ENCODE data around the gene CLCF1. TPM values are rescaled to one million over a fixed set of nuclear protein-coding genes. Genes with fewer than 3 reads are reported as not detected.
A peak's percentile ranks its signal among the peaks of the same experiment; 100 is the strongest.

CLCF1 gene
- total and polyA plus RNA-seq, 10 of the 15 experiments (the other 5 are each of a cell fraction or from before 2014, with no cell fraction given) = 0.16 to 2.1 (median 0.63) TPM; not detected in 1

- TF ChIP-seq PKNOX1 (IDR thresholded peaks at IDR 0.05) = peak; percentile 85
Observed at GRCh38 chr11:67347964-67348749, 25.2 kb downstream of the CLCF1 start (continued).

- peak; percentile 72 for ATAC-seq
- BruUV-seq (replicated peaks) = no TSS peak
- Histone ChIP-seq H2AFZ (ENCODE audit: control insufficient read depth, low read depth, low read length) (peak overlapping the region; percentile 56), H3K27me3 (replicated peaks in 1 of 2; ENCODE audit: control insufficient read depth in 2 of 2, insufficient read depth in 2 of 2, low read length in 1 of 2) (no peaks in the 10 kb centered on the region), H3K4me2 (ENCODE audit: control insufficient read depth, insufficient read depth) (peak overlapping the region; percentile 4), H3K4me3 (no peak overlapping the region), H3K4me1 (ENCODE audit: control insufficient read depth, insufficient read depth, low read length) (peaks cover 52% of the 10 kb centered on the region), H3K79me2 (ENCODE audit: control insufficient read depth, insufficient read depth, low read length) (peaks cover under 1% of the 10 kb centered on the region), H3K27ac (ENCODE audit: control insufficient read depth, insufficient read depth) (peak overlapping the region; percentile 35), H3K9me3 (replicated peaks; ENCODE audit: control insufficient read depth, insufficient read depth, low read length) (no peaks in the 10 kb centered on the region; the same call in 2 of the 3 replicates), H3K36me3 (ENCODE audit: control insufficient read depth in 2 of 2, insufficient read depth in 2 of 2, low read length in 1 of 2) (no peaks in the 10 kb centered on the region), H3K9ac (ENCODE audit: control insufficient read depth, insufficient read depth, low read length) (no peak overlapping the region; the same call in 1 of the 2 replicates), H4K20me1 (ENCODE audit: control insufficient read depth, insufficient read depth) (no peaks in the 10 kb centered on the region)
- SMC1A ChIA-PET (ENCODE audit: uncharacterized antibody, unreplicated experiment) = interaction anchor here (0.8 to 7.3 kb wide), 19 partner anchors 8 to 265 kb away, joined by 3 to 200 read pairs (median 4); partner anchors contain the start of genes POLD4 and RAD9A
- POLR2A ChIA-PET = interaction anchor here (0.5 to 3.9 kb wide), 20 partner anchors 9 to 452 kb away, joined by 3 to 50 read pairs (median 4); partner anchors contain the start of genes CLCF1, POLD4 and RAD9A
- WGBS (ENCODE audit: insufficient coverage, insufficient replicate concordance, low lambda C conversion rate, missing lambda C conversion rate) = 61% methylated on average over 7 of the region's 7 CpGs
- TF ChIP-seq IKZF1 (conservative IDR thresholded peaks at IDR 0.05) (no peak), RAD21 (IDR thresholded peaks at IDR 0.05; ENCODE audit: insufficient read depth, low read depth, low read length) (peak; percentile 69), MLLT1 (IDR thresholded peaks at IDR 0.05) (peak; percentile 63; the same call in 1 of the 2 replicates), CTCF (IDR thresholded peaks at IDR 0.05 in 2 of 3, conservative IDR thresholded peaks at IDR 0.05 in 1 of 3; ENCODE audit: control insufficient read depth in 2 of 3, extremely low read depth in 1 of 3, insufficient read depth in 1 of 3, low read depth in 3 of 3, low read length in 3 of 3) (peak; percentile 88 to 97 (median 93); a peak in 5 of 6 replicates), MYB (IDR thresholded peaks at IDR 0.05; ENCODE audit: borderline replicate concordance, low read depth, low read length) (no peak), SMC3 (IDR thresholded peaks at IDR 0.05; ENCODE audit: borderline replicate concordance, low read length) (peak; percentile 63)
- peak; percentile 24 for DNase-seq (ENCODE audit: low read depth, low spot score)
- RAD21 ChIA-PET (ENCODE audit: unreplicated experiment) = interaction anchor here (0.5 to 7.4 kb wide), 27 partner anchors 9 to 313 kb away, joined by 3 to 197 read pairs (median 4); partner anchors contain the start of genes CLCF1, POLD4, PPP1CA and RAD9A
- peak; percentile 49 for FAIRE-seq
- intact Hi-C loops (cut with micrococcal nuclease; ENCODE audit: unreplicated experiment) (no loop called here), in situ Hi-C loops (cut with MboI) (no loop called here)
- CTCF ChIA-PET = interaction anchor here (0.6 to 11.8 kb wide), 36 partner anchors 10 to 345 kb away, joined by 3 to 390 read pairs (median 4); partner anchors contain the start of genes CLCF1, GSTP1, PITPNM1 and POLD4
Observed at GRCh38 chr11:67345920-67346819, 27.2 kb downstream of the CLCF1 start.
